Choroid plexus epithelial cell (primary cell): Measurements from ENCODE around the gene PRKCQ.

Experiments
- DNase-seq: peaks from one replicate; pipeline ENCODE4 v3.0.0-alpha.2; 2010; ENCODE audit warnings: low read depth
- H3K4me3 ChIP-seq: 2 replicates; pipeline ENCODE4 v1.5.1; 2011; ENCODE audit warnings: low read depth, mild to moderate bottlenecking, control low read depth, low read length, moderate library complexity
- TF ChIP-seq, protein P1 (sequence below): conservative IDR thresholded peaks from 2 replicates; pipeline ENCODE4 v1.5.1; 2011; ENCODE audit warnings: low read depth, mild to moderate bottlenecking, control low read depth, inconsistent platforms, low read length, moderate library complexity

The PRKCQ gene

DNA sequence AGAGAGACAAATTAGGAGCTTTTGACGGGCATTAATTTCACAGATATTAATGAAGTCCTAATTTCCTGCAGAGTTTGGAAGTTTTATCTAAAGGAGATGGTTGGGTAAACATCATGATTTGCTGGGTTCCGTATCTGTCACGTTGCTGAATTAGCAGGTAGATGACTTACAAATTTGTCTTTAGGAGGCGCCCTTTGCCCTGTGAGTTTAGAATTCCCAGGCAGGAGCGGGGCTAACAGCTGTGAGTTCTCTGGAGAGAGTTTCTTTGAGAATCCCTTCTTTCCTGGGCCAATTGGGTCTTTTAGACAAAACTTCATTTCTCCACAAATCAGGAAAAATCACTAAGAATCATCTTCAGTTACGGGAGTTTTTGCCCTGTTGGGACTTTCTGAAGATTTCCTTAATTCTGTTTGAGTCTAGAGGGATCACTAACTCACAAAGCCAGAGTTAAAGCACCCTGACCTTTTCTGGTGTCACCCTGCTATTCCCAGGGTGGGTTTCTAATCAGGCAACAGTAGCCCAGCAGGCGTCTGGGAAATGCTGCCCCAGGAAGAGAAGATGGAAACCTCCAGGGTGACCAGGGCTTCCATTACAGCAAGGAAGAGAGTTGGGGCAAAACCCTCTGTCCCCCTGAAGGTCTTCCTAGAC lies 63.7 kb downstream of the PRKCQ start:
- H3K4me3 ChIP-seq, result no peak overlapping the region
- no peak for DNase-seq
- TF ChIP-seq, protein P1, sequence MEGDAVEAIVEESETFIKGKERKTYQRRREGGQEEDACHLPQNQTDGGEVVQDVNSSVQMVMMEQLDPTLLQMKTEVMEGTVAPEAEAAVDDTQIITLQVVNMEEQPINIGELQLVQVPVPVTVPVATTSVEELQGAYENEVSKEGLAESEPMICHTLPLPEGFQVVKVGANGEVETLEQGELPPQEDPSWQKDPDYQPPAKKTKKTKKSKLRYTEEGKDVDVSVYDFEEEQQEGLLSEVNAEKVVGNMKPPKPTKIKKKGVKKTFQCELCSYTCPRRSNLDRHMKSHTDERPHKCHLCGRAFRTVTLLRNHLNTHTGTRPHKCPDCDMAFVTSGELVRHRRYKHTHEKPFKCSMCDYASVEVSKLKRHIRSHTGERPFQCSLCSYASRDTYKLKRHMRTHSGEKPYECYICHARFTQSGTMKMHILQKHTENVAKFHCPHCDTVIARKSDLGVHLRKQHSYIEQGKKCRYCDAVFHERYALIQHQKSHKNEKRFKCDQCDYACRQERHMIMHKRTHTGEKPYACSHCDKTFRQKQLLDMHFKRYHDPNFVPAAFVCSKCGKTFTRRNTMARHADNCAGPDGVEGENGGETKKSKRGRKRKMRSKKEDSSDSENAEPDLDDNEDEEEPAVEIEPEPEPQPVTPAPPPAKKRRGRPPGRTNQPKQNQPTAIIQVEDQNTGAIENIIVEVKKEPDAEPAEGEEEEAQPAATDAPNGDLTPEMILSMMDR, result no peak

DNA sequence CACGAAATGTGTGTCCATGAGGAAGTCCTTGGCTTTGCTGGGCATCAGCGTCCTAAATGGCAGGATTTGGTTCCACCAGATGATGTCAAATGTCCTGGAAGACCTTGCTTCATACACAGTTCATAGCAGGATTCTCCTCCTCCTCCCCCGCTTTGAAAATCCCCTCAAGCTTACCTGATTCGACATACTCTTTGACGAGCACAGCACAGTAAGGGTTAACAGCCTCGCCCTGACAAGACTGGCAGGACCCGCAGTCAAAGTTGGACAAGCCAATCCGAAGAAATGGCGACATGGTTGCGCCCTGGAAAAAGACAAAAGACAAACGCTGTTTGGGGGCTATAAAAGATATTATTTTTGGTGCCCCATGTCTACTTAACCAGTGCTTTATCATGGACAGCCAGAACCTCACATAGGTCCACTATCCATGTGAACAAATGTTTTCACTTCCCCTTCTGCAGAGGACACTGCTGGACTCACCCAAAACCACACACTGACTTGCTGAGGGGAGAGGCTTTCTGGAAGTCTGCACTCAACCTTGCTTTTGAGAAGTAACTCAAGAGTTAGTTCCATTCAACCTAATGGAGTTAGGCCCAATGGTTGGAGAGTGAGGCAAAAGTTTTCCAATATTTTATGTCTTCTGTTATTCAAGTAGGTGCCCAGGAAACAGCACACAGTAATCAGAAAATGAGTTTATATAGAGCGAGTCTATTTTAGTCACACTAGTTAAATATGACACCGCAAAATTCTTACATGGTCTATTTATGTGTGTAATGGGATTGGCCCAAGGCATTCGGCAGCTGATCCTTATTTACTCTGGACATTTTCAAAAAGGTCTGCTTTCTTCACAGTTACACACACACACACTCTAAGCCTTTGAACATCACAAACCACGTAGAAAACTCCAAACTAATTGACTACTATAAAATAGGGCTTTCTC lies 65.0 kb downstream of the PRKCQ start:
- no peak for DNase-seq
- H3K4me3 ChIP-seq, result no peak overlapping the region
- TF ChIP-seq, protein P1, result no peak

DNA sequence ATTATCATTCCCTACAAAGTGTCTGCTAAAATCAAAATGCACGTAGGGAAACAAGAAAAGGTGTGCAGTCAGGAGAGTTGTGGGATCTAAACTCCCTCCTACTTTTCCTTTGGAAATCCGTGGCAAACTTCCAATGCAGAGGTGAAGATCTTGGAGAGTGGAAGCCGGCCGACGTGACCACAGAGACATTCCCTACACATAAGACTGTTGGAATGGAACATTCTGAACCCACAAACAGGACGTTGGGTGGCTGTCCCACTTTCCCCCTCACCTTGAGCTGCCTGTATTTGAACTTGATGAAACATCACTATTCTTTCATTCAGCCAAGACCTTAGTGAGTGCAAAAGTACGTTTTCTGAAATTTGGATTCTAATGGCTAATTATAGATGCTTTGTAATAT lies 65.9 kb downstream of the PRKCQ start:
- no peak for DNase-seq
- H3K4me3 ChIP-seq, result no peak overlapping the region
- TF ChIP-seq, protein P1, result no peak

DNA sequence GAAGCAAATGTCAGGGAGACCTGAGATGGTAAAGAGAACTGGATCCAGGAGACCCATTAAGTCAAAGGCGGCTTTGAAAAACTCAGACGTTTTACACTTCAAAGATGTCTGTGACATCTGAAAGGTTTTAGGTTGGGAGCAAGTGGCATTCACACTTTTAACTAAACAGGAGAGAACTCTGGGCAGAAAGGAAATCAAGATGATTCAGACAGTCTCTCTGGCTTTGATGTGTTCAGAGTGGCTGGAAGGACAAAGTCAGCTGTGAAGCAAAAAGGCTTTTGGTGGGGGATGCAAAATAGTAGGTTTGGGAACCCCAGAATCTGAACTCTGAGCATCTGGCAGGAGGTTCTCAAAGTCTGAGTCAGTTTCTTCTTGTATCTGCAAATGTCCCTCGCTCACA lies 66.6 kb downstream of the PRKCQ start:
- H3K4me3 ChIP-seq, result no peak overlapping the region
- no peak for DNase-seq
- TF ChIP-seq, protein P1, result no peak

DNA sequence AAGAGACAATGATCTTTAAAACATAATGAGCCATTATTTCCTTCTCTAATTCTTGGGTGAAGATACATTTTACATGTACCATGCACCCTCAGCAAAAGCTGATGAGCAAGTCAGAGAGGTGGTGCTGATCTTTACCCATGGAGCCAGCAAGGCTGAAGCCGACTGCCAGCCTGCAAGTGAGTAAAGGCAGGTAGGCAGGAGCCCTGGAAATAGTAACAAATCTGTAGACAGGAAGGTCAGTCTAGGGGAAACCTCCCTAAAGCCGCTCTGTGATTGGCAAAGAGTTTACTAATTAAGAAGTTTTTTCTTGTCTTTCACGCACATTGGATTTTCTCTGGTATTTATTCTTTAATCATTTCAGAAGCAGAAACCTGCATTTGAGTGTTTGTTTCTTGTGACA lies 67.9 kb downstream of the PRKCQ start:
- TF ChIP-seq, protein P1, result no peak
- no peak overlapping the region for H3K4me3 ChIP-seq
- DNase-seq, result no peak

DNA sequence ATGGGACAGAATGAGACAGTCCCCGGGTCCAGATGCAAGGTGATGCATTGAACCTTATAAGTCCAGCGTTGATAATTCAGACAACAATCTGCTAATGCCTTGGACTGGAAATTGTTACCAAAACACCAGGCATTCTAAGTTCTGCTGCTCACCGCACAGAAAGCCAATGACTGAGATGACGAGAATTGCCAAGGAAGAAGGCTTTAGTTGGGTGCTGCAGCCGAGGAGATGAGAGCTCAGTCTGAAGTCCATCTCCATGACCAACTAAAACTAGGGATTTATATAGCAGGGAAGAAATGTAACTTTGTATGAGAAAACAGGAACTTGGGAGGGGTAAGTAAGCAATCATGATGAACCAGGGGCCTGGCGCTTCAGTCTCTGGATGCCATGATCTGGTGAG lies 68.7 kb downstream of the PRKCQ start:
- TF ChIP-seq, protein P1, result no peak
- DNase-seq, result no peak
- H3K4me3 ChIP-seq, result no peak overlapping the region
